Calu3 (cell line): ENCODE measurements around the gene CACNG3. TPM values are rescaled to one million over a fixed set of nuclear protein-coding genes. Genes with fewer than 3 reads are reported as not detected.

ENCODE experiments used
- BruUV-seq: library from RNA; stranded (reverse); fragments of 400-500 nt; replicated peaks from 2 replicates; lab custom pipeline; 2021; lab: Mats Ljungman, UMichigan
- CTCF ChIA-PET: fragments of 300-600 bp; sonication (Branson Sonifier 250); formaldehyde crosslinking; loops from one replicate; lab custom pipeline; 2022; ENCODE audit warnings: antibody characterized with exemption; lab: Charles Lee
- DNase-seq: peaks from one replicate; pipeline ENCODE4 v3.0.0; 2022
- H3K27ac Mint-ChIP-seq: one replicate; pipeline ENCODE4 v1.8.0; 2022; ENCODE audit warnings: mixed read lengths; ENCODE audit not compliant: unreplicated experiment
- H3K27me3 Mint-ChIP-seq: one replicate; pipeline ENCODE4 v1.8.0; 2022; ENCODE audit warnings: mixed read lengths; ENCODE audit not compliant: unreplicated experiment
- H3K36me3 Mint-ChIP-seq: one replicate; pipeline ENCODE4 v1.8.0; 2022; ENCODE audit warnings: mild to moderate bottlenecking, moderate library complexity, mixed read lengths; ENCODE audit not compliant: insufficient read depth, unreplicated experiment
- H3K4me1 Mint-ChIP-seq: one replicate; pipeline ENCODE4 v1.8.0; 2022; ENCODE audit warnings: mild to moderate bottlenecking, low read depth, mixed read lengths; ENCODE audit not compliant: unreplicated experiment
- H3K4me3 Mint-ChIP-seq: one replicate; pipeline ENCODE4 v1.8.0; 2022; ENCODE audit warnings: mild to moderate bottlenecking, low read depth, moderate library complexity, mixed read lengths; ENCODE audit not compliant: unreplicated experiment
- H3K9me3 Mint-ChIP-seq: one replicate; pipeline ENCODE4 v1.8.0; 2022; ENCODE audit warnings: low read depth, mixed read lengths; ENCODE audit not compliant: unreplicated experiment
- intact Hi-C: fragments of 100-400 bp; cut with micrococcal nuclease; formaldehyde crosslinking; loops from one replicate; pipeline ENCODE4 v1.10.0; 2022; ENCODE audit not compliant: unreplicated experiment
- total RNA-seq: library from RNA; stranded (reverse); gene quantifications from 2 replicates; pipeline ENCODE4 v1.2.3, GENCODE V29; 2022
- TF ChIP-seq, protein P1 (sequence below): fragments of 200-600 bp; IDR thresholded peaks from one replicate; pipeline ENCODE4 v1.8.0; 2022; ENCODE audit warnings: antibody characterized with exemption; ENCODE audit not compliant: unreplicated experiment

The CACNG3 gene
- total RNA-seq, 1 experiment from 2014 or later, result not detected

DNA sequence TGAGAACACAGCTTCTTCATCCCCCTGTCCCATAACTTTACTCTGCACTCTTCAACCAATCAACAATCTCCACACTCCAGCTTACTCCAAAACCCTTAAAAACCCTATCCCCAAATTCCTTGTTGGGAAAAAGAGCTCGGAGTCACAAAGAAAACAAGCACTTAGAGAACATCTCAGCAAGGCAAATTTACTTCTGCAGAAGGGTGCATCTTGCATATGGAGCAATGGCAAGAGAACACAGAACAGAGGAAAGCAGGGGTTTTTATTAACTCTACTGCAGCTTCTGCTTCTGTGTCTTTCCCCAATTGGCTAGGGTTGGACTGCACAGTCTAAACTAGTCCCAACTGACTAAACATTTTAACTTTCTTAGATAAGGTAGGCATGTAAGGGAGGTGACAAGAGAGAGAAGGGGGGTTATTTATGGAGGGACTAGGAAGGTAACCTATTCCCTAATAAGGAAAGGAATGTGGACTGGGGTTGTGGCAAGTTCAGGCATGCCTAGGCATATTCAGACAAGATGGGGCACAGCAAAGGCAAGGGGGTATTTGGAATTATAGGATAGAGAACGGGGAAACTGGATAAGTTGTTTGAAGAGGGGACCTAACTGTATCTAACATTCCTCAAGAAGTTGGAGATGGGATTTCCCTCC lies 125.5 kb downstream of the CACNG3 start:
- Mint-ChIP-seq H3K4me1 (no peaks in the 10 kb centered on the region), H3K36me3 (no peaks in the 10 kb centered on the region), H3K27ac (no peak overlapping the region), H3K4me3 (no peak overlapping the region), H3K9me3 (peaks cover 5% of the 10 kb centered on the region), H3K27me3 (peaks cover 42% of the 10 kb centered on the region)
- no TSS peak for BruUV-seq
- DNase-seq, result no peak
- TF ChIP-seq, protein P1, sequence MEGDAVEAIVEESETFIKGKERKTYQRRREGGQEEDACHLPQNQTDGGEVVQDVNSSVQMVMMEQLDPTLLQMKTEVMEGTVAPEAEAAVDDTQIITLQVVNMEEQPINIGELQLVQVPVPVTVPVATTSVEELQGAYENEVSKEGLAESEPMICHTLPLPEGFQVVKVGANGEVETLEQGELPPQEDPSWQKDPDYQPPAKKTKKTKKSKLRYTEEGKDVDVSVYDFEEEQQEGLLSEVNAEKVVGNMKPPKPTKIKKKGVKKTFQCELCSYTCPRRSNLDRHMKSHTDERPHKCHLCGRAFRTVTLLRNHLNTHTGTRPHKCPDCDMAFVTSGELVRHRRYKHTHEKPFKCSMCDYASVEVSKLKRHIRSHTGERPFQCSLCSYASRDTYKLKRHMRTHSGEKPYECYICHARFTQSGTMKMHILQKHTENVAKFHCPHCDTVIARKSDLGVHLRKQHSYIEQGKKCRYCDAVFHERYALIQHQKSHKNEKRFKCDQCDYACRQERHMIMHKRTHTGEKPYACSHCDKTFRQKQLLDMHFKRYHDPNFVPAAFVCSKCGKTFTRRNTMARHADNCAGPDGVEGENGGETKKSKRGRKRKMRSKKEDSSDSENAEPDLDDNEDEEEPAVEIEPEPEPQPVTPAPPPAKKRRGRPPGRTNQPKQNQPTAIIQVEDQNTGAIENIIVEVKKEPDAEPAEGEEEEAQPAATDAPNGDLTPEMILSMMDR, result no peak
- intact Hi-C loops, result no loop called here
- CTCF ChIA-PET, result no interaction called here

DNA sequence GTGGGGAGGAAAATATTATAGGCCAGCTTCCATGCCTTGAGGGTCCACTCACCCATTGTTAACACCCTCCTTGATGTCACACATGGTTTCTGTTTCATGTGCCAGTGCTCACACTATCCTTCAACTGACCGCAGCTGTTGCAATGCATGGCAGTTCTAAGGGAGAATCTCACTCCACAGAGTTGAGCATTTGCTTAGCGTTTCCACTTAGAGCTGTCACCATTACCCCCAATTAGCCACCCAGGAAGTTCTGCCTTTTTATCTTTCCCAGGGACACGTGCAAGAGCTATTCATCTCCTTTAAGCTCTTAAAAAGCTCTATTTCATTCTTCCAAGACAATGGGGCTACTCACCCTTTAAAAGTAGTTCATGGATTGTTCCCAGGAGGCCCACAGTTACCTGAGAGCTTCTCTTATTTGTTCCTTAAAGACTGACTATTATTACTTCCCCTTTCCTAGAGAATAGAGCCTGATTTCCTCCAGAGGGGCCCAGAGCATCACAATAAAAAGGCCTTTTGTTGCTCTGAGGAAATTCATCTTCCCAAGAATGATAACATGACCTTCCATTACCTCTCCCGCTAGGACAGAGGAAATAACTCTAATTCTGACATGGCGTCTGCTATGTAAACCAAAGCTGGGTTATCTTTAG lies 126.8 kb downstream of the CACNG3 start:
- no TSS peak for BruUV-seq
- TF ChIP-seq, protein P1, result no peak
- CTCF ChIA-PET, result no interaction called here
- Mint-ChIP-seq H3K9me3 (peaks cover 5% of the 10 kb centered on the region), H3K27me3 (peaks cover 50% of the 10 kb centered on the region), H3K4me1 (no peaks in the 10 kb centered on the region), H3K36me3 (no peaks in the 10 kb centered on the region), H3K4me3 (no peak overlapping the region), H3K27ac (no peak overlapping the region)
- intact Hi-C loops, result no loop called here
- DNase-seq, result no peak

DNA sequence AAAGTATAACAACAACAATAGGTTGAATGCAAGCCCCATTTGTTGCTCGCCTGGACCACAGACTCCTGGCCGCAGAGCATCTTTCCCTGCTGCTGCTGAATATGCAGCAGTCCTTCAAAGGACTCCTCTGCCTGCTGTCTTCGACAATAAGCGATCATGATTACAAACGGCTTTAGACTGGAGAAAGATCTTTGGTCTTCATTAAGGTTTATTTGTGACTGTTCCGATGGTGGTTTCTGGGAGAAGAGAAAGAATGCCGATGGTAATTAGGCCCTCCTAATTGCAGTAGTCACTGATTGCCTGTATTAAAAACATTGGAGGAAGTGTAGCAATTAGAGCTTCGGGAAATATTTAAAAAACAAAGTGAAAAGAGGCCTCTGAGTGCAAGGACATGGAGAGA lies 138.2 kb downstream of the CACNG3 start:
- Mint-ChIP-seq H3K4me1 (no peaks in the 10 kb centered on the region), H3K27me3 (peaks cover 84% of the 10 kb centered on the region), H3K4me3 (no peak overlapping the region), H3K27ac (no peak overlapping the region), H3K36me3 (no peaks in the 10 kb centered on the region), H3K9me3 (peaks cover 2% of the 10 kb centered on the region)
- intact Hi-C loops, result no loop called here
- no peak for DNase-seq
- TF ChIP-seq, protein P1, result no peak
- no TSS peak for BruUV-seq
- CTCF ChIA-PET, result no interaction called here

DNA sequence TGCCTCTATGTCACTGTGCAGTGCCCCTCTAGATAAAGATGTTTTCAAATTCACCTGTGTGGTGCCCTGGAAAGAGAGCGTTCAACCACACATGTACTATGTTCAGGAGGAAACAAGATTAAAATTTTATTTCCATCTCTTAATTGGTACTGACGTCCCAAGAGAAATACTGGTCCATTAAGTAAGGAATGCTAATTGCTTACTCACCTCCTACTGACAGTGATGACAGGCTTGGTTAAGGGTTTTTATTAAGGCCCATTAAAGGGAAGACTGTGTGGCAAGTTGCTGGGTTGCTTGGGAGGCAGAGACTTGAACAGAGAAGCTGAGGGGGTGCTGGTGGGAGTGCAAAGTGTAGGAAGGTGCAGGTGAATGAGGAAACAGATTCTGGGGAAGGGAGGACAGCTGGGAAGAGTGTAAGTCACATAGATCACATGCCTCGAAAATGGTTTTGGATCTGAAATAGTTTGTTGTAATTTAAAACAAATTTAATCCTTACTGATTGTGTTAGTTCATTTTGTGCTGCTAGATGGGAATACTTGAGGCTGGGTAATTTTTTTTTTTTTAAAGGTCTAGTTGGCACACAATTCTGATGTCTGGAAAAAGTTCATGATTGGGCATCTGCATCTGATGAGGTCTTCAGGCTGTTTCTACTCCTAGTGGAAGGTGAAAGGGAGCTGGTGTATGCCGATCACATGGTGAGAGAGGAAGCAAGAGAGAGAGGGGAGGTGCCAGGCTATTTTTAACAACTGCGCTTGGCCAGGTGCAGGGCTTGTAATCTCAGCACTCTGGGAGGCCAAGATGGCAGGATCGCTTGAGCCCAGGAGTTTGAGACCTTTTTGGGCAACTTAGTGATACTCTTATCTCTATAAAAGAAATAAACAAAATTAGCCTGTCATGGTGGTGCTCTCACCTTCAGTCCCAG lies 140.5 kb downstream of the CACNG3 start:
- no peak for DNase-seq
- no peak overlapping the region for H3K4me3 Mint-ChIP-seq
- peaks cover 79% of the 10 kb centered on the region for H3K27me3 Mint-ChIP-seq
- H3K36me3 Mint-ChIP-seq, result no peaks in the 10 kb centered on the region
- H3K27ac Mint-ChIP-seq, result no peak overlapping the region
- TF ChIP-seq, protein P1, result no peak
- CTCF ChIA-PET, result interaction anchor here (0.7 kb wide), 1 partner anchor 99 kb away, joined by 5 read pairs; no protein-coding TSS in a partner anchor
- BruUV-seq, result no TSS peak
- intact Hi-C loops, result no loop called here
- no peaks in the 10 kb centered on the region for H3K4me1 Mint-ChIP-seq
- no peaks in the 10 kb centered on the region for H3K9me3 Mint-ChIP-seq
